Pancreas (tissue), 10 donors: ENCODE data around the gene OSMR. TPM values are rescaled to one million over a fixed set of nuclear protein-coding genes. Genes with fewer than 3 reads are reported as not detected.
A peak's percentile ranks its signal among the peaks of the same experiment; 100 is the strongest.

Experiments
- ATAC-seq, 4 donors: fragments of 200-7000 bp; cut with Tn5 transposase; one replicate each; pipeline versions ENCODE4 v1.8.0 to v1.9.1; 2020; ENCODE audit warnings: mild to moderate bottlenecking in 4 of 4, moderate library complexity in 4 of 4
- DNase-seq, 6 donors: peaks; one replicate each; pipeline ENCODE4 v3.0.0-alpha.2; 2020
- FAIRE-seq: peaks from 2 replicates; lab custom pipeline; 2012; peaks lifted over from hg19 to GRCh38; lab: Jason Lieb, UNC
- H3K27ac ChIP-seq, 4 donors: fragments of 200-600 bp; sonication (generic); 1 replicate in 3 of 4; 2 replicates in 1 of 4; pipeline versions ENCODE4 v1.5.0 to v1.8.0; 2020
- H3K27me3 ChIP-seq, 4 donors: fragments of 200-600 bp; one replicate each; pipeline ENCODE4 v1.8.0; 2021
- H3K36me3 ChIP-seq, 3 donors: fragments of 200-600 bp; sonication (generic) in 1 of 3; one replicate each; pipeline versions ENCODE4 v1.5.0 to v1.8.0; 2020 to 2021
- H3K4me1 ChIP-seq, 3 donors: fragments of 200-600 bp; one replicate each; pipeline ENCODE4 v1.8.0; 2021
- H3K4me3 ChIP-seq, 4 donors: fragments of 200-600 bp; sonication (generic) in 2 of 4; one replicate each; pipeline versions ENCODE4 v1.5.0 to v1.8.0; 2020 to 2021
- H3K9me3 ChIP-seq, 4 donors: fragments of 200-600 bp; one replicate each; pipeline ENCODE4 v1.8.0; 2021
- CTCF ChIP-seq, 4 donors: fragments of 200-600 bp; sonication (generic) in 3 of 4; IDR thresholded peaks; one replicate each; pipeline versions ENCODE4 v1.5.0 to v1.8.0; 2021; ENCODE audit warnings: antibody characterized with exemption in 4 of 4
- WGBS, 2 donors: extraction: QIAGEN DNeasy Blood & Tissue Kit; methylation state at CpG; one replicate each; pipeline ENCODE4 v1.1.7; 2013; 5-methylcytosine and 5-hydroxymethylcytosine counted together
- intact Hi-C, 3 donors: fragments of 100-400 bp; cut with DNase I; formaldehyde crosslinking; loops; one replicate each; pipeline versions ENCODE4 v1.11.1 to v1.14.2; 2022
- polyA plus RNA-seq, 2 donors: library from polyadenylated mRNA; stranded (reverse); fragments of 200-250 nt; gene quantifications; one replicate each; pipeline ENCODE4 v1.2.3, GENCODE V29; 2013
- total RNA-seq, 6 donors: library from RNA; stranded (reverse); fragmentation: NEBNext Ultra II Directional in 4 of 6; extraction: Animal tissue kit (Norgen Biotek cat#: 25700) in 4 of 6; gene quantifications; one replicate each; pipeline versions ENCODE4 v1.2.1 to v1.2.4, GENCODE V29; 2021 to 2023
- donor health status: healthy with polysubstance abuse.
- donor health status: DM: no; HTN: no; CAD: no; lungs with moderate emphysema.
- donor health status: DM: no; HTN: no; CAD: no.
- donor health status: control.
- donor health status: control.
- donor health status: Bipolar disorder and iron deficiency.
- donor health status: DM: yes; HTN: yes; CAD: no.
- donor health status: DM: no; HTN: no; CAD: no.
- donor health status: DM: no; HTN: no; CAD: no.
- donor health status: DM: yes; HTN: yes; CAD: no.

The OSMR gene
- total and polyA plus RNA-seq, 8 donors: 5.5 to 29.0 (median 9.1) TPM

GRCh38 chr5:38827525-38827924, 18.3 kb upstream of the OSMR start:
- ATAC-seq (no peak), DNase-seq (no peak), FAIRE-seq (no peak)

GRCh38 chr5:38830521-38831051, 15.2 kb upstream of the OSMR start:
- WGBS, 2 donors: 67 to 76% methylated on average over 3 of the region's 3 CpGs
- Histone ChIP-seq H3K36me3 (no peaks in the 10 kb centered on the region), H3K27me3 (no peaks in the 10 kb centered on the region), H3K4me3 (no peak overlapping the region), H3K27ac (no peak overlapping the region), H3K9me3 (no peaks in the 10 kb centered on the region), H3K4me1 (no peaks in the 10 kb centered on the region)
- TF ChIP-seq CTCF (IDR thresholded peaks at IDR 0.05): no peak
- FAIRE-seq: no peak
- no peak for DNase-seq
- intact Hi-C loops: loop anchor here in 1 of 3 donors (10.0 kb wide), 1 partner anchor 94 kb away; no protein-coding TSS in a partner anchor
- peak in 1 of 4 donors; percentile 52 for ATAC-seq

More at GRCh38 chr5:38827525-38827924, 18.3 kb upstream of the OSMR start:
- Histone ChIP-seq H3K36me3 (no peaks in the 10 kb centered on the region), H3K4me1 (no peaks in the 10 kb centered on the region), H3K9me3 (no peaks in the 10 kb centered on the region), H3K27me3 (no peaks in the 10 kb centered on the region), H3K27ac (no peak overlapping the region), H3K4me3 (no peak overlapping the region)
- intact Hi-C loops: no loop called here
- WGBS, 2 donors: 89 to 92% methylated on average over 4 of the region's 4 CpGs
- no peak for TF ChIP-seq CTCF (IDR thresholded peaks at IDR 0.05)

GRCh38 chr5:38831117-38831516, 14.7 kb upstream of the OSMR start:
- Histone ChIP-seq H3K9me3 (no peaks in the 10 kb centered on the region), H3K4me3 (no peak overlapping the region), H3K4me1 (no peaks in the 10 kb centered on the region), H3K27me3 (no peaks in the 10 kb centered on the region), H3K36me3 (no peaks in the 10 kb centered on the region), H3K27ac (no peak overlapping the region)
- intact Hi-C loops: loop anchor here in 1 of 3 donors (10.0 kb wide), 1 partner anchor 94 kb away; no protein-coding TSS in a partner anchor
- FAIRE-seq (no peak), DNase-seq (no peak), ATAC-seq (no peak)
- 61 to 72% methylated on average over 5 of the region's 5 CpGs for WGBS, 2 donors
- TF ChIP-seq CTCF (IDR thresholded peaks at IDR 0.05): no peak

- Histone ChIP-seq H3K4me3 (no peak overlapping the region), H3K9me3 (no peaks in the 10 kb centered on the region), H3K4me1 (no peaks in the 10 kb centered on the region), H3K36me3 (no peaks in the 10 kb centered on the region), H3K27ac (no peak overlapping the region), H3K27me3 (no peaks in the 10 kb centered on the region)
- peak in 3 of 4 donors; percentile 43 to 82 (median 67) for ATAC-seq
- no peak for FAIRE-seq
- WGBS, 2 donors: 39 to 40% methylated on average over 3 of the region's 3 CpGs
- intact Hi-C loops: loop anchor here in 1 of 3 donors (10.0 kb wide), 1 partner anchor 93 kb away; no protein-coding TSS in a partner anchor
- DNase-seq: no peak
- peak in 1 of 4 donors; percentile 13 for TF ChIP-seq CTCF (IDR thresholded peaks at IDR 0.05)
Observed at GRCh38 chr5:38831909-38832308, 13.9 kb upstream of the OSMR start.

GRCh38 chr5:38832810-38833209, 13.0 kb upstream of the OSMR start:
- no peak overlapping the region for H3K27ac ChIP-seq
- FAIRE-seq: no peak
- no peaks in the 10 kb centered on the region for H3K9me3 ChIP-seq
- TF ChIP-seq CTCF (IDR thresholded peaks at IDR 0.05): no peak
- no peak for ATAC-seq
- H3K27me3 ChIP-seq: no peaks in the 10 kb centered on the region
- no peaks in the 10 kb centered on the region for H3K36me3 ChIP-seq
- no peaks in the 10 kb centered on the region for H3K4me1 ChIP-seq
- intact Hi-C loops: loop anchor here in 1 of 3 donors (10.0 kb wide), 1 partner anchor 92 kb away; no protein-coding TSS in a partner anchor
- H3K4me3 ChIP-seq: no peak overlapping the region
- 83 to 86% methylated on average over 4 of the region's 4 CpGs for WGBS, 2 donors
- no peak for DNase-seq
